ENCODE data around the gene MEIKIN. TPM values are rescaled to one million over a fixed set of nuclear protein-coding genes. Genes with fewer than 3 reads are reported as not detected.

Gene MEIKIN
- total RNA-seq, 1 donor from 2014 or later: not detected

DNA sequence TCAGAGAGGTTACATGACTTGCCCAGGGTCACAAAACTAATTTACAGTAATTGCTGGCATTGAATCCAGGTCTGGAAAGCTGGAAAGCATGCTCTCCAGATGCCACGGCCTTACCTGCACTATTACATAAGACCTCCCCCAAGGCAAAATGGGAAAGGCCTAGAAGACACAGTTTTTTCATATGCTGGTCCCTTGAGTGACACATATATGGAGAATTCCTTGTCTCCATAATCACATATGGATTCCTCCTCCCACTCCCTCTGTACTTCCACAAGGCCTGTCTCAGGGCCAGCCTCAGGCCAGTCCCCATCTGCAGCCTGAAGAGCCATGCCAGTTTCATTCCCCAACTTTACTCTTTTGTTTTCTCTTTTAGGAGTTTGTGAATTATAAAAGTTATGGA is 28.6 kb upstream of the MEIKIN start:
- Mint-ChIP-seq H3K27me3 (ENCODE audit: unreplicated experiment) (no peaks in the 10 kb centered on the region), H3K36me3 (ENCODE audit: unreplicated experiment) (no peaks in the 10 kb centered on the region), H3K9me3 (ENCODE audit: unreplicated experiment) (peaks cover 3% of the 10 kb centered on the region), H3K4me3 (ENCODE audit: unreplicated experiment) (no peak overlapping the region), H3K27ac (ENCODE audit: unreplicated experiment) (no peak overlapping the region), H3K4me1 (ENCODE audit: low read depth, unreplicated experiment) (peaks cover 7% of the 10 kb centered on the region)
- TF ChIP-seq CTCF (IDR thresholded peaks at IDR 0.05; ENCODE audit: partially characterized antibody, unreplicated experiment): no peak
- DNase-seq: no peak

DNA sequence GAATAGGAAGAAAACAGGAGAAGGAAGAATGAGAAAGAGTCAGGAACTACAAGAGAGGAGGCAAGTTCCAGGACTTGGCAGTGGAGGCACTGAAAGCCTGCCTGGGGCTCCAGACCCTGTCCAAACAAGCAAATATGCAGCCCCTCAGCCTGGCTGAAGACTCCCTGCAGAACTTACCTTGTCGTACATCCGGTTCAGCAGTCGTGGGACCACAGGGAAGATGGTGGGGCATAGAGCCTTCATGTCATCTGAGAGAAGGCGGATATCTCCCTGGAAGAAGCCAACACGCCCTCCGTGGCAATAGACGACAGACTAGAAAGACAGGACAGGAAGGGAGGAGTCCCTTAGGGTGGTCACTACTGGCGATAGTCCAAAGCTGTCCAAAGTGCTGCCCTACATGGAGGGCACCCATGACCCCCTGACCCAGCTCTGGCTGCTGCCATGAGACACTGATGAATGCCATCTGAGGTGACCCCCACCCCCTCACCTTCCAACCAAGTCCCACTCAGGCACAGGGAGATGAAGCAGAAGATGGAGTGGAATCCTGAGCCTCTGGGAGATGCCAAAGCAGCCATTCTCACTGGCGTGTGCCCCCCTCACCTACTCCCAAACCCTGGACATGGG is 27.7 kb upstream of the MEIKIN start:
- no peak overlapping the region for H3K27ac Mint-ChIP-seq (ENCODE audit: unreplicated experiment)
- H3K4me1 Mint-ChIP-seq (ENCODE audit: low read depth, unreplicated experiment): peaks cover 7% of the 10 kb centered on the region
- H3K9me3 Mint-ChIP-seq (ENCODE audit: unreplicated experiment): peaks cover 3% of the 10 kb centered on the region
- no peak for TF ChIP-seq CTCF (IDR thresholded peaks at IDR 0.05; ENCODE audit: partially characterized antibody, unreplicated experiment)
- no peaks in the 10 kb centered on the region for H3K27me3 Mint-ChIP-seq (ENCODE audit: unreplicated experiment)
- no peak overlapping the region for H3K4me3 Mint-ChIP-seq (ENCODE audit: unreplicated experiment)
- H3K36me3 Mint-ChIP-seq (ENCODE audit: unreplicated experiment): no peaks in the 10 kb centered on the region
- DNase-seq: no peak

GRCh38 chr5:131968396-131968954 is 23.0 kb upstream of the MEIKIN start:
- peaks cover 2% of the 10 kb centered on the region for H3K9me3 Mint-ChIP-seq (ENCODE audit: unreplicated experiment)
- TF ChIP-seq CTCF (IDR thresholded peaks at IDR 0.05; ENCODE audit: partially characterized antibody, unreplicated experiment): no peak
- H3K4me3 Mint-ChIP-seq (ENCODE audit: unreplicated experiment): no peak overlapping the region
- H3K4me1 Mint-ChIP-seq (ENCODE audit: low read depth, unreplicated experiment): peaks cover 3% of the 10 kb centered on the region
- no peaks in the 10 kb centered on the region for H3K36me3 Mint-ChIP-seq (ENCODE audit: unreplicated experiment)
- H3K27me3 Mint-ChIP-seq (ENCODE audit: unreplicated experiment): peaks cover 2% of the 10 kb centered on the region
- no peak for DNase-seq
- H3K27ac Mint-ChIP-seq (ENCODE audit: unreplicated experiment): no peak overlapping the region

GRCh38 chr5:131966551-131966950 is 21.1 kb upstream of the MEIKIN start:
- no peak for DNase-seq
- peaks cover 3% of the 10 kb centered on the region for H3K4me1 Mint-ChIP-seq (ENCODE audit: low read depth, unreplicated experiment)
- peaks cover 2% of the 10 kb centered on the region for H3K27me3 Mint-ChIP-seq (ENCODE audit: unreplicated experiment)
- no peak for TF ChIP-seq CTCF (IDR thresholded peaks at IDR 0.05; ENCODE audit: partially characterized antibody, unreplicated experiment)
- H3K36me3 Mint-ChIP-seq (ENCODE audit: unreplicated experiment): no peaks in the 10 kb centered on the region
- peak overlapping the region; percentile 16 for H3K4me3 Mint-ChIP-seq (ENCODE audit: unreplicated experiment)
- H3K27ac Mint-ChIP-seq (ENCODE audit: unreplicated experiment): peak overlapping the region; percentile 38
- no peaks in the 10 kb centered on the region for H3K9me3 Mint-ChIP-seq (ENCODE audit: unreplicated experiment)

DNA sequence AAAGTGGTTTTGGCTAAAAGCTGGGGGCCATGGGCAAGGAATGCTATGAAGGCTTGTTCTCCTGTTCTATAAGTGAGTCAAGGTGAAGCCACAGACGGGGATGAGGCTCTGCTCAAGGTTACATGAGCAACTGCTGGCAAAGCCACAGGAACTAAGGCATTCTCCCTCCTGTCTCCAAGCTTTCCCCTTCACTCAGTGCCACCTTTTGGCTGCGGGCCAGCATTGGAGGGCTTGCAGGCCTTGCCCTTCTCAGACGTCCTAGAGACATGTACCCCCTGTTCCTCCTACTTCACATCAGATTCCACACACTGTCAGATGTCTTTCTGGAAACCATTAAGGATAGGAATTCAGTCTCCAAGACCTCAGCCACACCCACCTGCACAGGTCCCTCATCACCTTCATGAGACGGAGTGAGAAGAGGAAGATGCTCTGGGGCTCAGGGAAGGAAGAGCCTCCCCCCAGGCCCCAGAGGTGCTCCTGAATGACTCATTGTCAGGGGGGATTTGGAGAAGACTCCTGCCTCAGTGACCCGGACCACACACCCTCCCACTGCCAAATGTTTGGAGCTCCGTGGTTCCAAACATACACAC is 20.5 kb upstream of the MEIKIN start:
- H3K27ac Mint-ChIP-seq (ENCODE audit: unreplicated experiment): peak overlapping the region; percentile 31
- peaks cover 3% of the 10 kb centered on the region for H3K4me1 Mint-ChIP-seq (ENCODE audit: low read depth, unreplicated experiment)
- no peaks in the 10 kb centered on the region for H3K36me3 Mint-ChIP-seq (ENCODE audit: unreplicated experiment)
- TF ChIP-seq CTCF (IDR thresholded peaks at IDR 0.05; ENCODE audit: partially characterized antibody, unreplicated experiment): no peak
- H3K4me3 Mint-ChIP-seq (ENCODE audit: unreplicated experiment): no peak overlapping the region
- no peak for DNase-seq
- peaks cover 2% of the 10 kb centered on the region for H3K27me3 Mint-ChIP-seq (ENCODE audit: unreplicated experiment)
- H3K9me3 Mint-ChIP-seq (ENCODE audit: unreplicated experiment): no peaks in the 10 kb centered on the region
